Measurements from ENCODE around the gene HOXD1.

- TF ChIP-seq, protein P1, sequence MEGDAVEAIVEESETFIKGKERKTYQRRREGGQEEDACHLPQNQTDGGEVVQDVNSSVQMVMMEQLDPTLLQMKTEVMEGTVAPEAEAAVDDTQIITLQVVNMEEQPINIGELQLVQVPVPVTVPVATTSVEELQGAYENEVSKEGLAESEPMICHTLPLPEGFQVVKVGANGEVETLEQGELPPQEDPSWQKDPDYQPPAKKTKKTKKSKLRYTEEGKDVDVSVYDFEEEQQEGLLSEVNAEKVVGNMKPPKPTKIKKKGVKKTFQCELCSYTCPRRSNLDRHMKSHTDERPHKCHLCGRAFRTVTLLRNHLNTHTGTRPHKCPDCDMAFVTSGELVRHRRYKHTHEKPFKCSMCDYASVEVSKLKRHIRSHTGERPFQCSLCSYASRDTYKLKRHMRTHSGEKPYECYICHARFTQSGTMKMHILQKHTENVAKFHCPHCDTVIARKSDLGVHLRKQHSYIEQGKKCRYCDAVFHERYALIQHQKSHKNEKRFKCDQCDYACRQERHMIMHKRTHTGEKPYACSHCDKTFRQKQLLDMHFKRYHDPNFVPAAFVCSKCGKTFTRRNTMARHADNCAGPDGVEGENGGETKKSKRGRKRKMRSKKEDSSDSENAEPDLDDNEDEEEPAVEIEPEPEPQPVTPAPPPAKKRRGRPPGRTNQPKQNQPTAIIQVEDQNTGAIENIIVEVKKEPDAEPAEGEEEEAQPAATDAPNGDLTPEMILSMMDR (IDR thresholded peaks at IDR 0.05), result no peak
- no peak for TF ChIP-seq ZFX (IDR thresholded peaks at IDR 0.05; ENCODE audit: borderline replicate concordance)
These were observed 46.5 kb downstream of the HOXD1 start for GRCh38 chr2:176234940-176235339.

Data from 22Rv1 (cell line).